SH-SY5Y (cell line): ENCODE measurements around the gene CUL7.

ENCODE experiments used
- GATA2 ChIP-seq: IDR thresholded peaks from 2 replicates; pipeline ENCODE4 v1.6.1; 2011; ENCODE audit warnings: mild to moderate bottlenecking, low read depth, low read length
- GATA3 ChIP-seq: IDR thresholded peaks from 2 replicates; pipeline ENCODE4 v1.6.1; 2011; ENCODE audit warnings: low read depth, mild to moderate bottlenecking, low read length, moderate library complexity

CUL7 gene

GRCh38 chr6:43040542-43041257, 13.0 kb downstream of the CUL7 start:
- TF ChIP-seq GATA2: no peak

- no peak for TF ChIP-seq GATA3
- TF ChIP-seq GATA2: no peak
Observed at GRCh38 chr6:43038727-43039126, 14.9 kb downstream of the CUL7 start.

GRCh38 chr6:43037706-43038105, 15.9 kb downstream of the CUL7 start:
- TF ChIP-seq GATA2 (no peak), GATA3 (no peak)

GRCh38 chr6:43037197-43037596, 16.5 kb downstream of the CUL7 start:
- TF ChIP-seq GATA2: no peak
- TF ChIP-seq GATA3: no peak

- no peak for TF ChIP-seq GATA3
- TF ChIP-seq GATA2: no peak
Observed at GRCh38 chr6:43036712-43037111, 16.9 kb downstream of the CUL7 start.

GRCh38 chr6:43035495-43036194, 18.0 kb downstream of the CUL7 start:
- TF ChIP-seq GATA3 (no peak), GATA2 (no peak)

- TF ChIP-seq GATA2 (no peak), GATA3 (no peak)
Observed at GRCh38 chr6:43034190-43034525, 19.5 kb downstream of the CUL7 start.

- no peak for TF ChIP-seq GATA3
- no peak for TF ChIP-seq GATA2
Observed at GRCh38 chr6:43033496-43034189, 20.0 kb downstream of the CUL7 start.

- TF ChIP-seq GATA3 (no peak), GATA2 (no peak)
Observed at GRCh38 chr6:43032326-43032725, 21.3 kb downstream of the CUL7 start.

GRCh38 chr6:43029120-43029519, 24.5 kb downstream of the CUL7 start:
- no peak for TF ChIP-seq GATA3
- no peak for TF ChIP-seq GATA2

- TF ChIP-seq GATA2: no peak
- no peak for TF ChIP-seq GATA3
Observed at GRCh38 chr6:43026365-43026764, 27.3 kb downstream of the CUL7 start.

GRCh38 chr6:43024436-43024835, 29.2 kb downstream of the CUL7 start:
- TF ChIP-seq GATA2 (no peak), GATA3 (no peak)

GRCh38 chr6:43021270-43022047, 32.2 kb downstream of the CUL7 start, which contains the start of gene RRP36:
Gene RRP36 (plus strand): TSS chr6:43021623. CDS start chr6:43021655, 32 bp downstream.
- TF ChIP-seq GATA3: no peak
- no peak for TF ChIP-seq GATA2

- TF ChIP-seq GATA2 (no peak), GATA3 (no peak)
Observed at GRCh38 chr6:43020847-43021246, 32.8 kb downstream of the CUL7 start.

GRCh38 chr6:43020052-43020705, 33.5 kb downstream of the CUL7 start:
- TF ChIP-seq GATA2 (no peak), GATA3 (no peak)

GRCh38 chr6:43019152-43019551, 34.5 kb downstream of the CUL7 start:
- TF ChIP-seq GATA2 (no peak), GATA3 (no peak)
